KMS-11 (cell line): ENCODE results near the gene KAZN.

Experiments
- H2AFZ ChIP-seq: fragments of 200-600 bp; sonication (generic); 2 replicates; pipeline ENCODE4 v1.6.1; 2016; ENCODE audit warnings: antibody characterized with exemption, mixed run types, low read depth
- H3K27ac ChIP-seq: fragments of 200-600 bp; sonication (generic); 2 replicates; pipeline ENCODE4 v1.6.1; 2016; ENCODE audit warnings: mild to moderate bottlenecking, mixed run types
- H3K27me3 ChIP-seq: fragments of 200-600 bp; sonication (generic); 2 replicates; pipeline ENCODE4 v1.6.1; 2017; ENCODE audit warnings: mild to moderate bottlenecking, low read depth, mixed run types, moderate library complexity; ENCODE audit not compliant: insufficient read depth
- H3K36me3 ChIP-seq: fragments of 200-600 bp; sonication (generic); 2 replicates; pipeline ENCODE4 v1.6.1; 2017; ENCODE audit warnings: mild to moderate bottlenecking, mixed run types; ENCODE audit not compliant: insufficient read depth
- H3K4me1 ChIP-seq: fragments of 200-600 bp; sonication (generic); 2 replicates; pipeline ENCODE4 v1.6.1; 2016; ENCODE audit warnings: mild to moderate bottlenecking, low read depth, mixed run types; ENCODE audit not compliant: poor library complexity, severe bottlenecking
- H3K4me2 ChIP-seq: fragments of 200-600 bp; sonication (generic); 2 replicates; pipeline ENCODE4 v1.7.0; 2016; ENCODE audit warnings: mild to moderate bottlenecking, mixed run types
- H3K4me3 ChIP-seq: fragments of 200-600 bp; sonication (generic); IDR thresholded peaks from 2 replicates; pipeline ENCODE4 v1.6.1; 2017; ENCODE audit warnings: low read depth, low read length, mixed read lengths; ENCODE audit not compliant: insufficient read depth
- H3K79me2 ChIP-seq: fragments of 200-600 bp; sonication (generic); 2 replicates; pipeline ENCODE4 v1.6.1; 2016; ENCODE audit warnings: low read depth, mixed run types; ENCODE audit not compliant: insufficient read depth
- H3K9ac ChIP-seq: fragments of 200-600 bp; sonication (generic); 2 replicates; pipeline ENCODE4 v1.6.1; 2016; ENCODE audit warnings: mild to moderate bottlenecking, mixed run types
- H4K20me1 ChIP-seq: fragments of 200-600 bp; sonication (generic); 2 replicates; pipeline ENCODE4 v1.6.1; 2016; ENCODE audit warnings: mild to moderate bottlenecking, mixed run types; ENCODE audit not compliant: insufficient read depth
- CTCF ChIP-seq: fragments of 200-600 bp; sonication (generic); conservative IDR thresholded peaks from 2 replicates; pipeline ENCODE4 v1.6.1; 2017; ENCODE audit warnings: low read depth, mild to moderate bottlenecking, antibody characterized with exemption, low read length, moderate library complexity, mixed read lengths

The KAZN gene

GRCh38 chr1:14826172-14826636, 227.7 kb downstream of the KAZN start:
- no peak overlapping the region for H3K4me2 ChIP-seq
- H3K79me2 ChIP-seq = no peaks in the 10 kb centered on the region
- no peak overlapping the region for H3K27ac ChIP-seq
- H4K20me1 ChIP-seq = no peaks in the 10 kb centered on the region
- no peaks in the 10 kb centered on the region for H3K36me3 ChIP-seq
- no peak for TF ChIP-seq CTCF
- H3K4me1 ChIP-seq = no peaks in the 10 kb centered on the region
- no peak overlapping the region for H2AFZ ChIP-seq
- H3K9ac ChIP-seq = no peak overlapping the region
- no peak overlapping the region for H3K4me3 ChIP-seq
- H3K27me3 ChIP-seq = no peaks in the 10 kb centered on the region; the same call in 1 of the 2 replicates

- Histone ChIP-seq H3K36me3 (no peaks in the 10 kb centered on the region), H3K4me3 (no peak overlapping the region), H4K20me1 (no peaks in the 10 kb centered on the region), H3K27ac (no peak overlapping the region), H3K4me1 (no peaks in the 10 kb centered on the region), H3K27me3 (no peaks in the 10 kb centered on the region; the same call in 1 of the 2 replicates), H3K9ac (no peak overlapping the region), H2AFZ (no peak overlapping the region), H3K79me2 (no peaks in the 10 kb centered on the region), H3K4me2 (no peak overlapping the region)
- TF ChIP-seq CTCF = no peak
Observed at GRCh38 chr1:14826731-14827326, 228.3 kb downstream of the KAZN start.

GRCh38 chr1:14827870-14828269, 229.4 kb downstream of the KAZN start:
- no peak for TF ChIP-seq CTCF
- Histone ChIP-seq H3K27ac (no peak overlapping the region), H2AFZ (no peak overlapping the region), H3K4me3 (no peak overlapping the region), H3K4me1 (no peaks in the 10 kb centered on the region), H3K4me2 (no peak overlapping the region), H3K79me2 (no peaks in the 10 kb centered on the region), H3K27me3 (no peaks in the 10 kb centered on the region; the same call in 1 of the 2 replicates), H3K9ac (no peak overlapping the region), H3K36me3 (no peaks in the 10 kb centered on the region), H4K20me1 (no peaks in the 10 kb centered on the region)

- Histone ChIP-seq H3K4me1 (no peaks in the 10 kb centered on the region), H4K20me1 (no peaks in the 10 kb centered on the region), H3K36me3 (no peaks in the 10 kb centered on the region), H3K27ac (no peak overlapping the region), H3K4me2 (no peak overlapping the region), H3K4me3 (no peak overlapping the region), H3K27me3 (no peaks in the 10 kb centered on the region; the same call in 1 of the 2 replicates), H2AFZ (no peak overlapping the region), H3K79me2 (no peaks in the 10 kb centered on the region), H3K9ac (no peak overlapping the region)
- TF ChIP-seq CTCF = no peak
Observed at GRCh38 chr1:14828665-14829064, 230.2 kb downstream of the KAZN start.
